ENCODE measurements around the gene AATF.

DNA sequence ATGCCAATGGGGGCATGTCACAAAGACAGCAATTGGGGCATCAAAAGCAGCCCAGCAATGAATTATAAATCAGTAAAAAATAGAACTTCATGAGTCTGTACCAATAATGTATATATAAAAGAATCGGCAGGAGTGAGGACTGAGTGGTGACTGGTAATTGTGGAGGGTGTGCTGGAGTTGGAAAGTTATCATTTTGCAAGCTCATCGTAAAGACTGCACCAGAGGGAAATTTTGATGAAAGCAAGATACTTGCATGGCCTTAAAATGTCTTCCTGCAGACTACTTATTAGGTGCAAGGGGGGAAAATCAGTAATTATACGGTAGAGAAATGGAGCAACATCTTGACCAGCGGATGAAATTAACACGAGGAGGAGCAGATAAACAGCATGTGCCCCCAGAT, 138.9 kb downstream of the AATF start:
- TF ChIP-seq SMC3 (conservative IDR thresholded peaks at IDR 0.05; ENCODE audit: poor library complexity) = no peak
- TF ChIP-seq POLR2AphosphoS5 (IDR thresholded peaks at IDR 0.05) = no peak
- no peak for TF ChIP-seq CTCF (IDR thresholded peaks at IDR 0.05; ENCODE audit: poor library complexity, severe bottlenecking)
- TF ChIP-seq TAF1 (IDR thresholded peaks at IDR 0.05; ENCODE audit: low read depth) = no peak
- no peak for TF ChIP-seq EZH2 (IDR thresholded peaks at IDR 0.05; ENCODE audit: borderline replicate concordance, insufficient read depth, low read length, poor library complexity, severe bottlenecking)
- TF ChIP-seq REST (IDR thresholded peaks at IDR 0.05; ENCODE audit: borderline replicate concordance) = no peak
- no peak for TF ChIP-seq RAD21 (conservative IDR thresholded peaks at IDR 0.05)
